GM04504 (cell line): ENCODE results near the gene MYRF.

ENCODE experiments used
- DNase-seq: peaks from one replicate; pipeline ENCODE4 v3.0.0-alpha.2; 2012; ENCODE audit warnings: low read depth

The MYRF gene

DNA sequence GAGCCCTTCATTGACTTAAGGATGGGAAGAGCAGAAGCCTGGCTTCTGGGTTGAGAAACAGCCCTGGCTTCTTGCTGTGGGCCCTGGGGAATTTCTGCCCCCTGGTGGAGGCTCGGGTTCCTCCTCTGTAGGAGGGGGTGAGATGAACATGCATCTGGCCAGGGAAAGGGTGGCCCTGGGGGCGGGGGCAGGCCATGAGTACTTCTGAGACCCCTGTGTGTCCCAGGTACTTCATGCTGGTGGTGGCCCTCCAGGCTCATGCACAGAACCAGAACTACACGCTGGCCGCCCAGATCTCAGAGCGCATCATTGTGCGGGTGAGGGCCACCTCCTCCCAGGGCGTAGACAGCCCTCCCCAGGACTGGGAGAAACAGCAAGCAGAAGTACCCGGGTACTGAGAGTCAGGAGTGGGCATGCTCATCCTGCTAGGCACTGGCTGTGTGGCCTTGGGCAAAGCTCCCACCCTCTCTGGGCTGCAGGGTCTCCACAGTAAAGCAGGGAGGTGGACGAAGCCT, 24.2 kb downstream of the MYRF start:
- DNase-seq = no peak

DNA sequence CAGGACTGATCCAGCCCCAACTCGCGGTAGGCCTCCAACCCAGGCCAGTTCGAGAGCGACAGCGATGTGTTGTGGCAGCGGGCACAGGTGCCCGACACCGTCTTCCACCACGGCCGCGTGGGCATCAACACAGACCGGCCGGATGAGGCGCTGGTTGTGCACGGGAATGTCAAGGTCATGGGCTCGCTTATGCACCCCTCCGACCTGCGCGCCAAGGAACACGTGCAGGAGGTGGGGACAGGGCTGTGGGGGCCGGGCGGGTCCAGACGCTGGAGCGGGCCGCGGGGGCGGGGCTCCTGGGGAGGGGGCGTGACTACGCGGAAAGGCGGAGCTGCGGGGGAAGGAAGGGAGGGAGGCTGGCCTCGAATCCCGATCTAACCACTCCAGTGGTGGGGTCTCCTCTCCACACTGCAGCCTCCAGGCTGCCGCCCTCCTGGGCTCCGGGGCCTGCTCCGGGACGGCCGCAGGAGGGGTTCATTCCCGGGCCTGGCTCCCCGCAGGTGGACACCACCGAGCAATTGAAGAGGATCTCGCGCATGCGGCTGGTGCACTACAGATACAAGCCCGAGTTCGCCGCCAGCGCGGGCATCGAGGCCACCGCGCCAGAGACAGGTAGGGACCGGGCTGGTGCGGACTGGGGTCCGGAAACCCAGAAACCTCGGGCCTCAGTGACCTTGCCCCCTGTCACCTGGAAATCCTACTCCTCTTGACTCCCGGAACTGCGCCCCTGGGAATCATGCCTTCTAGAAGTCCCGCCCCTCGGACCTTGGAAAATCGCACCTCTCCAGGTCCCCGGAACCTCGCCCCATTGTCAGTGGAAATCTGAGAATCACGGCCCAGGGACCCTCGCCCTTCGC, 25.0 kb downstream of the MYRF start:
- DNase-seq = no peak

DNA sequence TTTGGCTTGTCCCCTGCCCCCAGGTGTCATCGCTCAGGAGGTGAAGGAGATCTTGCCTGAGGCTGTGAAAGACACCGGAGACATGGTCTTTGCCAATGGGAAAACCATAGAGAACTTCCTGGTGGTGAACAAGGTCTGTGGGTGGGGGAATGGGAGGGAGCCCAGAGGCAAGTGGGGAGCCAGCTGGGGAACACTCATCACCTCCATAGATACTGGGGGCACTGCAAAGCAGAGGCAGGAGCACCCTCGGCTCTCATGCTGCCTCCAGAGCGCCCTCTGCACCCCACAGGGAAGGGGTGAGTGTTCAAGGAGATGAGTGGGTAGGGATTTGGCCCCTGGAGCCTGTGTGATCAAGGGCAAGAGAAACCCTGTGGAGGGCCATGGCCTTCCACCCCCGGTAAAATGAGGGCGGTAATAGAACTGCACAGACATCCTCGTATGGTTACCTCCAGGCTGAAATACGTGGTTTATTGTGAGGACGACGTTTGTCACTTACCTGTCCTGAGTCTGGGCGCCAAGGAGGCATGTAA, 26.0 kb downstream of the MYRF start:
- DNase-seq = no peak

DNA sequence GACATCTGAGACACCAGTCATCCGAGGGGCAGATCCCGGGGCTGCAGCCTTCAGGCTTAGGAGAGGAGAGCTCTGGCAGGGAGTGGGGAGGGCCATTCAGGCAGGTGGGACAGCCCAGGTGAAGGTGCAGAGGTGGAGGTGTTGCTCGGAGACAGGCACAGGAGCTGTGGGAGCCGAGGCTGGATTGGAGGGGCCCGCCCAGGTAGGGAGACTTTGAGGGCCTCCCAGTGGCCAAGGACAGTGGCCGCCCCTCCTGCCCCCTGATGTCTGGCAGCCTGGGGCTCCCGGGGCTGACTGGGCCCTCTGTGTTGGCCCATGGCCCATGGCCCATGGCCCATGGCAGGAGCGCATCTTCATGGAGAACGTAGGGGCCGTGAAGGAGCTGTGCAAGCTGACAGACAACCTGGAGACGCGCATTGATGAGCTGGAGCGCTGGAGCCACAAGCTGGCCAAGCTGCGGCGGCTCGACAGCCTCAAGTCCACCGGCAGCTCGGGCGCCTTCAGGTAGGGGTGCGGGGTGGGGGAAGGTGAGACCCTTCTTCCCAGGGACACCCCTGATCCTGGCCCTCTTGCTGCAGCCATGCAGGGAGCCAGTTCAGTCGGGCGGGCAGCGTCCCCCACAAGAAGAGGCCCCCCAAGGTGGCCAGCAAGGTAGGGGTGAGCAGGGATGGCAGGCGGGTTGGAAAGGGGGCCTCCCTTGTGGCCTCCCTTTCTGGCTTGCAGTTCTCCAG, 26.6 kb downstream of the MYRF start:
- DNase-seq = no peak

DNA sequence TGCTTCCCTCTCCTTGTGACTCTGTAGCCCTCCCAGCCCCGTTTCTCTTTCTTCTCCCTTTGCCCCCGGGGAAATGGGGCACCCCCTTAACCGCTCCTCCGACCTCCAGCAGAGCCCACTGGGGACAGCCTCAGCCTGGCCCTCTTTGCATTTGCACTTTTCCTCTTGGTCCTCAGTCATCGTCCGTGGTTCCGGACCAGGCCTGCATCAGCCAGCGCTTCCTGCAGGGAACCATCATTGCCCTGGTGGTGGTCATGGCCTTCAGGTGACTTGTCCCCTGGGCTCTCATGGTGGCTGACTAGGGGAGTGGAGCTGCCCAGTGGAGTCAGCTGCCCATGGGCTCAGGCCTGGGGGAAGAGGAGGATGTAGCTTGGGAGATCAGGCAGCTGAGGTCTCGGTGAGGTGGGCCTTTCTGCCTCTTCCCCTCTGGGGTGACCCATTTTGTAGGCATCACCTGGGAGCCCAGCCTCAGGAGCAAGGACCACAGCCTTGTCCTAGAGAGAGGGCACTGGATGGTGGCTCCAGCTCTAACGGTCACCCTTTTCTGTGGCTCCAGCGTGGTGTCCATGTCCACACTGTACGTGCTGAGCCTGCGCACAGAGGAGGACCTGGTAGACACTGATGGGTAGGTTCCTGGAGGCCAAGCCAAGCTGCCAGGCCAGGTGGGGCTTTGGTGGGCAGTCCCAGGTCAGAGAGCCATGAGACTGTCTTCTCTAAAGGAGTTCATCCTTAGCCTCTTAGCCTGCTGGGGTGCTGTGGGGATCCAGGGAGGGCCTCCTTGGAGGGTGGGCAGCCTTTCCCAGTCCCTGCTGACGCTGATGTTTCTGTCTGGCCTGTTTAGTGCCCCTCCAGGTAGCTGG, 27.5 kb downstream of the MYRF start:
- DNase-seq = no peak

DNA sequence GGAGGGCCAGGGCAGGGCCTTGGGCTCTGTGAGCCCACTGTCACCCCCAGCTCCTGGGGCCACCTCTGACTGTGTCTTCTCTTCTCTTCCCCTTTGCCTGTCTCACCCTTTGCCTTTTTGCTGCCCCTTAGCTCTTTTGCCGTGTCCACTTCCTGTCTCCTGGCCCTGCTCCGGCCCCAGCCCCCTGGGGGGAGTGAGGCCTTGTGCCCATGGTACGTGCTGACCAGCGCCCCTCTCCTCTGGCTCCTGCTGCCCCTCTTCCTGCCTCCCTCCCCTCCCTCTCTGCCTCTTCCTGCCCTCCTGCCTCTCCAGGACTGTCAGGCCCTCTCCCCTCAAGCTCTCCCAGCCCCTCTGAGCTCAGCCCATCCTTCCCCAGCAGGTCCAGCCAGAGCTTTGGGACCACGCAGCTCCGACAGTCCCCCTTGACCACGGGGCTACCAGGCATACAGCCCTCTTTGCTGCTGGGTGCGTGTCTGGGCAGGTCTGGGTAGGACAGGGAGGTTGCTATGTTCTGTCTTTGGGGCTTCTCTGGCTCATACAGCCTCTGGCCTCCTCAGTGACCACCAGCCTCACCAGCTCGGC, 28.2 kb downstream of the MYRF start:
- DNase-seq = no peak

DNA sequence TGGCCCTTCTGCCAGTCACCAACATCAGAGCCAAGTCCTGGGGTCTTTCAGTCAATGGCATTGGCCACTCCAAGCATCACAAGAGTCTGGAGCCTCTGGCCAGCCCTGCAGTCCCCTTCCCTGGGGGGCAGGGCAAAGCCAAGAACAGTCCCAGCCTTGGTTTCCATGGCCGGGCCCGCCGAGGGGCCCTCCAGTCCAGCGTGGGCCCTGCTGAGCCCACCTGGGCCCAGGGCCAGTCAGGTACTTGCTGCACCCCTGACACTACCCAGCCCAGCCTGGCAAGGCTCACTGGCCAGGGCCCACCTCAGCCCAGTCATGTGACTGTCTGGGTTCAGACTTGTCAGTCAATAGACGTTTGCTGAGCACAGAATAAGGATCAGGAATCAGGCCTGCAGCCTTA, 29.1 kb downstream of the MYRF start:
- DNase-seq = no peak

DNA sequence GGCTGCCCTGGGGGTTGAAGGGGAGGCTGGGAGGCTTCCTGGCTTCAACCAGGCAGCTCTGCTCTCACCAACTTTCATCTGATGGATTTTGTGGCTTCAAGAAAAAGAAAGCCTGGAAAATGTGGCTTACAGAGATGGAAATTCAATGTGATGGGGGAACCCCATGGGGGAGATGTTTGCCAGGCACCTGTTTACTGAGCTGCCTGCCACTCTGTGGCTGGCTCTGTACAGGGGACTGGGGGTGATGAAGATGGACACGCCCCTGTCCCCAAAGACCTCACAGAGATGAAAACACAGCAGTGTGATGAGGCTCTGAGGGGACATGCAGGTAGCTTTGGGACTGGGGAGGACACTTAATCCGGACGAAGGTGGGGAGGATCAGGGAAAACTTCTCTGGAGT, 29.9 kb downstream of the MYRF start:
- DNase-seq = no peak

DNA sequence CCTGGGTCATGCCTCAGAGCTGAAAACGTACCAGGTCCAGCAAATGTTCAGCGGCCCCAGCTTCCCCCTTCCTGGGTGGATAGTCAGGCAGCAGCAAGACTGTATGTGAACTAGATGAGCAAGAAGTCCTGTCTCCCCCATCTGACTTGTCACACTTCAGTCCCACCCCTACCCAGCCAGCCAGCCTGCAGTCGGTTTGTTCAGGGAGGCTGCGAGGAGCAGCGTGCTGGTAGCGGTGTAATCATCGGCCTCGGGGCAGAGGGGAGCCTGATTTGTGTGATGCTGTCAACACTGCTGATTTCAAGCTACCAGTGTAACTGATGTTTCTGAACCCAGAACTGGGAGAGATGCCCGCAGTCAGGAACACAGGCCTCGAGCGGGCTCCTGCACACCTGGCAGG, 30.4 kb downstream of the MYRF start:
- DNase-seq = no peak

DNA sequence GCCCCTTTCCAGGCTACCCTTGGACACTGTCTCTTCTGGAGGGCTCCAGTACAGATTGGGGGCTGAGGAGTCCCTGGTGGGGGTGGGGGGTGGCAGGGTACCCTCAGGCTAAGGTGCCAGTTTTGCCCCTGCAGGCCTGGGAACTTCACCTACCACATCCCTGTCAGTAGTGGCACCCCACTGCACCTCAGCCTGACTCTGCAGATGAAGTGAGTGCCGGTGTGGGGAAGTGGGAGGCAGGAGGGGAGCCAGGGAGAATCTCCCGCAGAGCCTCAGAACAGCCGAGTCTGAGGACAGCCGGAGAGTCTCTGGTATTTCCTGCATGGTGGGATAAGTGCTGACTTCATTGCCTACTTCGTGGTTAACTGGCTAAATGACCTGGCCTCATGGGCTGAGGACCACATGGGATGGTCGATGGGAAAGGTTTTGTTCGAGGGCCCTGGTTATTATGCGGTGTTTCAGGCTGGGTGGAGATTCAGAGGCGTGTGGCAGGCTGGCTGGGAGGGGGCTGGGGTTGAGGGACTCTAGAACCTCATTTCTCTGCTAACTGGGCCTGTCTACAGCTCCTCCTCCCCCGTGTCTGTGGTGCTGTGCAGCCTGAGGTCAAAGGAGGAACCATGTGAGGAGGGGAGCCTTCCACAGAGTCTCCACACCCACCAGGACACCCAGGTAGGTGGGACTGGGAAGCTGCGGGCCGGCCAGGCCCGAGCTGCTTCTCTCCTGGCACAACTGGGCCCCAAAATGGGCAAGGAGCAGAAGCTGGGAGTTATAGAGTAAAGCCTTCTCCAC, 31.5 kb downstream of the MYRF start:
- DNase-seq = no peak

DNA sequence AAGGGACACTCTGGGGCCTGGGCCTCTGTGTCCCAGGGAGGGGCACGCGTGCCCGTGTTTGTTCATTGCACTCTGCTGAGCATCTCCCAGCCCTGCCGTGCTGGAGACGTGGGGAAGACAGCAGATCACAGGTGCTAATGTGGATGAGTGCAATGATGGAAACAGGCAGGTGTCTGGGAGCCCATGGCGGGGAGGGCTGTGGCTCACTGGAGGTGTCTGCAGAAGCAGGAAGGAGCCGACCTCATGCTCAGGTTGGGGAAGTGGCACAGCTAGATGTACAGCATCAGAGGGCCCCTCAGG, 32.0 kb downstream of the MYRF start:
- no peak for DNase-seq

DNA sequence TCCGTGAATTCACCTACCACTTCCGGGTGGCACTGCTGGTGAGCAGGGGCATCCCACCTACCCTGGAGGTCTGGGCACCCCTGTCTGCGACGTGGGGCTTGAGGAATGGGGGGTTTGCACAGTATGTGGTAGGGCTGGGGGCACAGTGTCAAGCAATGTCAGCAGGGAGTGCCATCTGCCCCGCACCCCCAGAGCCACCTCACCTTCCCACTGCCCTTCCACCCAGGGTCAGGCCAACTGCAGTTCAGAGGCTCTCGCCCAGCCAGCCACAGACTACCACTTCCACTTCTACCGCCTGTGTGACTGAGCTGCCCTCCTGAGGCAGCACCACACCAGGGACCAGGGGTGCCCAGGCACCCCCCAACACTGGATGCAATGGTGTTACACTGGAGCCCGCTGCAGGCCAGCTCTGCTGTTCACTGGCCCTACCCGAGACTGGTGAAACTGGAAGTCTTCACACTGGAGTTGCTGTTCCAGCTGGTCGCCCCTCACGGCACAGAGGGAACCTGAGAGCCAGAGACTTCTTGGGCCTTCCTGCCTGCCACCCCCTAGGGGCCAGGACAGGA, 33.5 kb downstream of the MYRF start:
- no peak for DNase-seq

DNA sequence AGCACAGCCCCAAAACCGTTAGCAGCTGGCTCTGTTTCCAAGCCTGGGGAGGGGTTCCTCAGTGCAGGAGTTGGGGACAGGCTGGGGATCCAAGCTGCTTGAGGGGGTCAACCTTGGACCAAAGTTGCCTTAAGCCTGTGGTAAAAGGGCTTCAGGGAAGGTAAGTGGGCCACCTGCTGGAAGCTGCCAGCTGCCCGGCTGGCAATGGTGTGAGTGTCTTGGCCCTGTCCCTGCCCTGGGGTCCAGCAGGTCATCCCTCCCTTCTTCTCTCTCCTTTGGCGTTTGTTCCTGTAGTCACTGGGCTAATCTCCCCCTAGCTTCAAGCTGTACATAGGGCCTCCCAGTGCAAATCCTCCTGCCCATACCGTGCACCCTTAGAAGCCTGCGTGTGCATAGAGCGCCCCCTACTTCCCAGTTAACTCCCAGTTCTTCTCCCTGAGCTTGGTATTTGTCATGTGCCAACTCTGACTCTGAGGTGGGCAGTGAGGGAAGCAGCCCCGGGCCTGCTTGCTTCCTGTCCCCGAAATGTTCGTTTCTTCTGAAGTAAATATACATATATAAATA, 35.6 kb downstream of the MYRF start:
- no peak for DNase-seq

DNA sequence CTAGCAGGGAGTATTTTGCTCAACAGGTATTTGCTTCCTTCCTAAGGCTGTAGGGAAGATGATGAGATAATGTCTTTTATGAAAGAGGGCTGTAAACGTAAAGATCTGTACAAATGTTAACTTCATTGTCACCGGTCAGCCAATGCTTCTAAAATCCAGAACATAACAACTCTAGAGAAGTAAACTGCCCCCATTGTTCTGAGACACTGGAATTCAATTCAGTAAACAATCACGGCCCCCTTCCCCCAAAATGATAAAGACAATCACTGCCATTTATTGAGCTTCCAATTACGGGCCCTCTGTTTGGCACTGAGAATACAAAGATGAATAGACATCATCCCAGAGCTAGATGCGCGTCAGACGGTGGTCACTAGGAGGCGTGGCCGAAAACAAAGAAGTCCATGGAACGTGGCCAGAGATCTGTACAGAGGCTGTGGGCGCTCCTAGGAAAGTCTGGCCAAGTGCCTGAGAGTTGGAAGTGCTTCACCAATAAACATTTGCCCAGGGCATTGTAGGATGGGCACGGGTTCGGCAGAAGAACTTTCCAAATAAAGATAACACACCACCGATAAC, 39.4 kb downstream of the MYRF start:
- DNase-seq = peak; percentile 69

DNA sequence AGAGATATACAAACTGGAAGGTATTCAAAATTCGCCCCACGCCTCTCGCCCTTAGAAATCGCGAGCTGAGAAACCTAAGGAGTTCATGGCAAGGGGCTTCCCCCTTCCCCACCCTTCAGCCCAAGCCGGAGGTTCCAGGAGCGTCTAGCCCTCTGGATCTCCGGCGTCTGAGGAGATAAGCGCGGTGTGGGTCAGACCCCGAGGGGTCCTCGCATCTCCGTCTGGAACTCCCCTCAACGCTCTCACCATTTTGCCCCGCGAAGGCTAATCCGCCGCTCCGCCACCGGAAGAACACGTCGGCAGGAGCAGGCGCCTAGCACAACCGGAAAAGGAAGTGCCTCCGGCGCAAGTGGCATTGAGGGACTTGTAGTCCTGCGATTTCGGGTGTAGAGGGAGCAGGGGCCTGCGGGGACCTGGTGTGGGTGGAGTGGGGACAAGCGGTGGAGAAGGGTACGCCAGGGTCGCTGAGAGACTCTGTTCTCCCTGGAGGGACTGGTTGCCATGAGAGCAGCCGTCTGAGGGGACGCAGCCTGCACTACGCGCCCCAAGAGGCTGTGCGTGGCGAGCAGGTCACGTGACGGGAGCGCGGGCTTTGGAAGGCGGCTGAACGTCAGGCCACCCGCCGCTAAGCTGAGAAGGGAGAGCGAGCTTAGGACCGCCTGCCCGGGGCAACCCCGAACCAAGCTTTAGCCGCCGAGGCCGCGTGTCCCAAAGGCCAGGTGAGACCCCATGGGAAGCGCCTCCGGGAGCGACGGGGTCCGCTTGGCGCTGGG, 40.1 kb downstream of the MYRF start, which contains the start of the genes FEN1 and TMEM258:
Gene FEN1 (plus strand): TSS at position 602 of the 773 bp plus-strand sequence. CDS start 2,451 bp downstream, outside the sequence.
Gene TMEM258 (minus strand): TSS at position 290 of the 773 bp plus-strand sequence. CDS start 41 bp downstream, at position 249.
- peak; percentile 85 for DNase-seq

DNA sequence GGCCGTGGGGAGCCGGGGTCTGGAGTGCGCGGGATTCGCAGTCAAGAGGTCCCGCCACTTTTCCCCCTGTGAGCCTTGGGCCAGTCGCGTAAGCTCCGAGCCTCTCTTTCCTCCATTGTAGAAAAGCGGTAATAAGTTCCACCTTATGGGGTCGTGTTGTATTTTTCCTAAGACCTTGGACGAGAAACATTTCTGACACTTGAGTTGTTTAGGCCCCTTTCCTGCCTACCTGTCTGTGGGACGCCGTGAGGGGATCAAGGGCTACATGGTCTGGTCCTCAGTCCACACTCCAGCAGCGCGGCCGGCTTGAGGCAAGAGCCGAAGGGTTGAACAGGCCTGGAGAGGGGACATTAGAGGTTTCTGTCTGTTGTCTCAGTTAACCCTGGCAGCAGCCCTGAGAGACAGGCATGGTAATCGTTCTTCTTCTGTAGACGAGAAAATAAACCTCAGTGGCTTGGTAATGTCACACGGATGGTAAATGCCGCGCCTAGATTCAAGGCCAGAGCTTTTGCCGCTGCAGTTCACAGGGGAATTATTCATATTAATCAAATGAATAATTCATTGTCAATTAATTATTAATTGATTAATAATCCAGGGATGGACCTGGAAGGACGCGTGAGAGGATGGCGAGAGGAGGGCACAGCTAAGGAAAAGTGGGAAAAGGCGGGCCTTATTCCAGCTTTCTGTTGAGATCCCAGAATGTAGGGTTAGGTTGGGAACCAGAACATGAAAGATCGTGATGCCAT, 40.8 kb downstream of the MYRF start:
- no peak for DNase-seq

DNA sequence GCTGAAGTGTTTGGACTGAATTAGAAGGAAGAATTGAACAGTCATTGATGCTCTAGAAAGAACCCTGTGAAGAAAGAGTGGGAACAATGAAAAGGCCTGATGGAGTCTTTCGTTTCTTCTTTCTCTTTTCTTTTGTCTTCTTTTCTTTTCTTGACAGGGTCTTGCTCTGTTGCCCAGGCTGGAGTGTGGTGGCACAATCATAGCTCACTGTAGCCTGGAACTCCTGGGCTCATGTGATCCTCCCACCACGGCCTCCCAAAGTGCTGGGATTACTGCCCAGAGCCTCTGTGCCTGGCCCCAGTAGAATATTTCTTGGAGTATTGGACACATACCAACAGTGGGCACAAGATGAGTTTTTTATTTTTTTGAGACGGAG, 41.4 kb downstream of the MYRF start:
- no peak for DNase-seq

DNA sequence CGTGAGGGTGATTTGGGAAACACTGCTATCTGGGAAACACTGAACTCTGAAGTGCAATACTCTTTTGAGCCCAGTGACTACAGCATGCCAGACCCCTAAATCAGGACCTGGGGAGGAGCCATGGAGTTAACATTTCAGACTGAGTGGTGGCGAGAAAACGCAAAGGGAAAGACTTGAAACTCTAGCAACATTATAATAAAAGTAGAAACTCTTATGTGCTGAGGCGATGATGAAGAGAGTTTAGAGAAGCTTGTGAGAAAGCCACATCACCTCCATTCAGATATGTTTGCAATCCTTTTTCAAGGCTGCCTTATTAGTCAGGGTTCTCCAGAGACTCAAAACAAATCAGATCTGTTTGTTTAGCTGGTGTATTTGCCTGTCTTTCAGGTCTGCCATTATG, 42.1 kb downstream of the MYRF start:
- DNase-seq = no peak
